Measurements from ENCODE around the gene UBE2Q1.

Gene UBE2Q1

DNA sequence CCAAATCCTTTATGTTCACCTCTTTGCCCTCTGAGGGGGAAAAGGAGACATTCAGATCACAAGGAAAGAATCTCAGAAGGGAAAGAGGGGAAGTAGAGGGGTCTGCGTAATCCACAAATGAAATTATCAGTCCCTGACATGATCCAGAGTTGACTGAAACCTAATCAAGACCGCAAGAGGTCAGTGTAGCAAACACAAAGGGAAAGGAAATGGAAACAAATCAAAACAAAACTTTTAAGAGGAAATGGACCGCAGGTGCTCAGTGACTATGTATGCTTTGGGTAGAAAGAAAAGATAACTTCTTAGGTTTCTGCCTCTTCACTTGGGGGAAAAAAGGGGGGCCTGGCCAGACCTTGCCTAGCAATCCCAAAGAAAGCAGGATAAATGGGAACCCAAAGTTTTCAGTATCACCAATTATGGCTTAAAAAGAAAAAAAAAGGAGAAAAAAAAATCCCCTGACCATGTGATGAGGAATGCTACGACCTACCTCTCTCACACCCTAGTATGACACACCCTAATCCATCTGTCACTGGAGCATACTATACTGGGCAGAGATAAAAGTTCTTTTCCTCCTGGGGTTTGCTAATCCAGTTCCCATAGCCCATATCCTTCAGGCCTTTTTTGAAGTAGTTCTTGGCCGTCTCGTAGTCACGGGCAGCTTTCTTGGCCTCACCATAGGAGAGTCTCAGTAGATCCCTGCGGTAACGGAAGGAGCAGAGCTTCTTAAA, 26.0 kb upstream of the UBE2Q1 start:
- Histone ChIP-seq H3K27me3 (ENCODE audit: low read depth, low read length) (no peaks in the 10 kb centered on the region), H2AFZ (ENCODE audit: low read depth, low read length) (no peak overlapping the region), H3K4me1 (ENCODE audit: low read length) (peaks cover 34% of the 10 kb centered on the region), H3K27ac (ENCODE audit: low read length) (peak overlapping the region; percentile 84), H3K4me2 (ENCODE audit: low read length) (peak overlapping the region; percentile 72), H3K79me2 (ENCODE audit: low read length) (peaks cover 5% of the 10 kb centered on the region; the same call in 1 of the 2 replicates), H3K36me3 (replicated peaks; ENCODE audit: low read depth, low read length) (peaks cover 93% of the 10 kb centered on the region), H4K20me1 (ENCODE audit: insufficient read depth, low read length) (peaks cover 15% of the 10 kb centered on the region; the same call in 1 of the 2 replicates), H3K9me3 (ENCODE audit: insufficient read depth, low read length) (no peaks in the 10 kb centered on the region), H3K4me3 (ENCODE audit: low read length) (peak overlapping the region; percentile 40), H3K9ac (ENCODE audit: low read length) (peak overlapping the region; percentile 35; the same call in 1 of the 2 replicates)
- TF ChIP-seq, protein P1, sequence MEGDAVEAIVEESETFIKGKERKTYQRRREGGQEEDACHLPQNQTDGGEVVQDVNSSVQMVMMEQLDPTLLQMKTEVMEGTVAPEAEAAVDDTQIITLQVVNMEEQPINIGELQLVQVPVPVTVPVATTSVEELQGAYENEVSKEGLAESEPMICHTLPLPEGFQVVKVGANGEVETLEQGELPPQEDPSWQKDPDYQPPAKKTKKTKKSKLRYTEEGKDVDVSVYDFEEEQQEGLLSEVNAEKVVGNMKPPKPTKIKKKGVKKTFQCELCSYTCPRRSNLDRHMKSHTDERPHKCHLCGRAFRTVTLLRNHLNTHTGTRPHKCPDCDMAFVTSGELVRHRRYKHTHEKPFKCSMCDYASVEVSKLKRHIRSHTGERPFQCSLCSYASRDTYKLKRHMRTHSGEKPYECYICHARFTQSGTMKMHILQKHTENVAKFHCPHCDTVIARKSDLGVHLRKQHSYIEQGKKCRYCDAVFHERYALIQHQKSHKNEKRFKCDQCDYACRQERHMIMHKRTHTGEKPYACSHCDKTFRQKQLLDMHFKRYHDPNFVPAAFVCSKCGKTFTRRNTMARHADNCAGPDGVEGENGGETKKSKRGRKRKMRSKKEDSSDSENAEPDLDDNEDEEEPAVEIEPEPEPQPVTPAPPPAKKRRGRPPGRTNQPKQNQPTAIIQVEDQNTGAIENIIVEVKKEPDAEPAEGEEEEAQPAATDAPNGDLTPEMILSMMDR (IDR thresholded peaks at IDR 0.05; ENCODE audit: low read depth, low read length) = peak; percentile 72
- TF ChIP-seq EZH2phosphoT487 (IDR thresholded peaks at IDR 0.05; ENCODE audit: low read depth) = no peak

DNA sequence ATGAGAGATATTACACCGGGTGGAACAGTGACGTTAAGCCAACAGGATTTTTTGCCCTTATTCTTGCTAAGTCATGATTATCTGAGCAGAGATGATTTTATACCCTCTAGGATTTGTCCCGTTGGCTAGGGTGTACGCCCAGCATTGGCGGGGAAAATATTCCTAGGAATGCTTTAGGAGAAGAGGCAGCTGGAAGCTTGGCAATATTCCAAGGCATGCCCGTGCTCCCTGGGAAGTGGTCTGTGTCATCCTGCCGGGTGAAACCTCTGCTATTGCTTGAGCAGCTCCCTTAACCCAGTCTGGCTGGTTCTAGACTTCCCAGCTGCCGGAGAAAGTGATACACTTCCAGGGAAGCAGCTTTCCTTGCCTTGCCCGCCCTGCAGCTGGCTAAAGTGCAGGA, 25.3 kb upstream of the UBE2Q1 start:
- peak overlapping the region; percentile 84 for H3K27ac ChIP-seq (ENCODE audit: low read length)
- H4K20me1 ChIP-seq (ENCODE audit: insufficient read depth, low read length) = peaks cover 15% of the 10 kb centered on the region; the same call in 1 of the 2 replicates
- H3K4me2 ChIP-seq (ENCODE audit: low read length) = peak overlapping the region; percentile 72
- H2AFZ ChIP-seq (ENCODE audit: low read depth, low read length) = no peak overlapping the region
- H3K4me1 ChIP-seq (ENCODE audit: low read length) = peaks cover 34% of the 10 kb centered on the region
- no peaks in the 10 kb centered on the region for H3K9me3 ChIP-seq (ENCODE audit: insufficient read depth, low read length)
- TF ChIP-seq EZH2phosphoT487 (IDR thresholded peaks at IDR 0.05; ENCODE audit: low read depth) = no peak
- TF ChIP-seq, protein P1 (IDR thresholded peaks at IDR 0.05; ENCODE audit: low read depth, low read length) = no peak
- peaks cover 93% of the 10 kb centered on the region for H3K36me3 ChIP-seq (replicated peaks; ENCODE audit: low read depth, low read length)
- H3K79me2 ChIP-seq (ENCODE audit: low read length) = peaks cover 5% of the 10 kb centered on the region; the same call in 1 of the 2 replicates
- peak overlapping the region; percentile 21; the same call in 1 of the 2 replicates for H3K9ac ChIP-seq (ENCODE audit: low read length)
- no peak overlapping the region for H3K4me3 ChIP-seq (ENCODE audit: low read length)
- H3K27me3 ChIP-seq (ENCODE audit: low read depth, low read length) = no peaks in the 10 kb centered on the region

DNA sequence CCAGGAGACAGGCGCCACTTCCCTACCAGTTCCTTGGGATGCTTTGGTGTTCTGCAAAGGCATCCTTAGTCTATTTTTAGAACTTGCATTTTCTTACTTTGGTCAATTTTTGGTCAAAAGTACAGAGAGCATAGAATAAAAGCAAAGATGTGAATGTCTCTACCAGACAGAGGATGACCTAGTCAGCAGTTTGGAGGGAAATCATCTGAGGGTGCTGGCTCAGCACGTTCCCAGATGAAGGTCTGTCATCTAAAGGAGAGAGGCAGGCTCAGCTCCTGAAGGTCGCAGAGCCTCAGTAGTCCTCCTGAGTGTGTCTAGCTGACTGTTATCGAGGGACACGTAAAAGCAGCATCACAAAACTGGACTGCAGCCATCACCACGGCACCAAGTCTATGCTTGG, 24.4 kb upstream of the UBE2Q1 start:
- H3K9me3 ChIP-seq (ENCODE audit: insufficient read depth, low read length) = no peaks in the 10 kb centered on the region
- no peak overlapping the region for H3K9ac ChIP-seq (ENCODE audit: low read length)
- H2AFZ ChIP-seq (ENCODE audit: low read depth, low read length) = no peak overlapping the region
- H3K36me3 ChIP-seq (replicated peaks; ENCODE audit: low read depth, low read length) = peaks cover 93% of the 10 kb centered on the region
- H3K4me3 ChIP-seq (ENCODE audit: low read length) = no peak overlapping the region
- TF ChIP-seq, protein P1 (IDR thresholded peaks at IDR 0.05; ENCODE audit: low read depth, low read length) = no peak
- no peak for TF ChIP-seq EZH2phosphoT487 (IDR thresholded peaks at IDR 0.05; ENCODE audit: low read depth)
- peaks cover 15% of the 10 kb centered on the region; the same call in 1 of the 2 replicates for H4K20me1 ChIP-seq (ENCODE audit: insufficient read depth, low read length)
- H3K4me1 ChIP-seq (ENCODE audit: low read length) = peaks cover 34% of the 10 kb centered on the region
- H3K27me3 ChIP-seq (ENCODE audit: low read depth, low read length) = no peaks in the 10 kb centered on the region
- H3K27ac ChIP-seq (ENCODE audit: low read length) = no peak overlapping the region
- no peak overlapping the region for H3K4me2 ChIP-seq (ENCODE audit: low read length)
- peaks cover 5% of the 10 kb centered on the region; the same call in 1 of the 2 replicates for H3K79me2 ChIP-seq (ENCODE audit: low read length)

DNA sequence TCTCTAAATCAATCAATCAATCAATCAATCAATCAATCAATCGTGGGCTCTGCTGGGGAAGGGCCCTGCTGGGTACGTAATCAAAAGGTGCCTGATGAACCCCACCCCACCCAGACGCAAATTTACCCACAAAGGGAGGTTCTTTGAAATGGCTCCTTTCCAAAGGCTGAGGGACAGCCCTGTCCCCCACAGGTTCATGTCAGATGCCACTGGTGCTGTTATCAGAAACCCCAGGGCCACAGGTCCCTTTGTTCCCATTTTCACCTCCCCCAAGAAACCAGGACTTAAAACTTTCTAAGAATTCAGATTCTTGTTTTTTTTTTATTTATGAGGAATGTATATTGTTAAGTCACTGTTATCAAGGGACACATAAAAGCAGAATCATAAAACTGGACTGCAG, 23.3 kb upstream of the UBE2Q1 start:
- TF ChIP-seq, protein P1 (IDR thresholded peaks at IDR 0.05; ENCODE audit: low read depth, low read length) = no peak
- TF ChIP-seq EZH2phosphoT487 (IDR thresholded peaks at IDR 0.05; ENCODE audit: low read depth) = no peak
- H3K4me1 ChIP-seq (ENCODE audit: low read length) = peaks cover 34% of the 10 kb centered on the region
- peaks cover 15% of the 10 kb centered on the region; the same call in 1 of the 2 replicates for H4K20me1 ChIP-seq (ENCODE audit: insufficient read depth, low read length)
- H3K36me3 ChIP-seq (replicated peaks; ENCODE audit: low read depth, low read length) = peaks cover 90% of the 10 kb centered on the region
- H2AFZ ChIP-seq (ENCODE audit: low read depth, low read length) = no peak overlapping the region
- H3K27ac ChIP-seq (ENCODE audit: low read length) = no peak overlapping the region
- no peak overlapping the region for H3K4me3 ChIP-seq (ENCODE audit: low read length)
- H3K79me2 ChIP-seq (ENCODE audit: low read length) = peaks cover 5% of the 10 kb centered on the region; the same call in 1 of the 2 replicates
- no peak overlapping the region for H3K9ac ChIP-seq (ENCODE audit: low read length)
- H3K9me3 ChIP-seq (ENCODE audit: insufficient read depth, low read length) = no peaks in the 10 kb centered on the region
- H3K27me3 ChIP-seq (ENCODE audit: low read depth, low read length) = no peaks in the 10 kb centered on the region
- no peak overlapping the region for H3K4me2 ChIP-seq (ENCODE audit: low read length)

Data from OCI-LY3 (cell line).